CD4-positive, alpha-beta T cell treated with Interleukin-17A for 4 hours (primary cell): ENCODE data around the gene PDE2A.

ENCODE experiments used
- DNase-seq: peaks from one replicate; pipeline ENCODE4 v3.0.0-alpha.2; 2020; ENCODE audit warnings: mixed read lengths

PDE2A gene

GRCh38 chr11:72606748-72607468, 67.3 kb downstream of the PDE2A start:
- no peak for DNase-seq

- no peak for DNase-seq
Observed at GRCh38 chr11:72605973-72606747, 68.1 kb downstream of the PDE2A start.

- no peak for DNase-seq
Observed at GRCh38 chr11:72604256-72604655, 70.0 kb downstream of the PDE2A start.

- DNase-seq, result no peak
Observed at GRCh38 chr11:72602250-72602904, 71.8 kb downstream of the PDE2A start.

- no peak for DNase-seq
Observed at GRCh38 chr11:72600557-72600956, 73.7 kb downstream of the PDE2A start.

- DNase-seq, result no peak
Observed at GRCh38 chr11:72599325-72600117, 74.7 kb downstream of the PDE2A start.

GRCh38 chr11:72598906-72599305, 75.3 kb downstream of the PDE2A start:
- DNase-seq, result no peak

GRCh38 chr11:72598466-72598865, 75.8 kb downstream of the PDE2A start:
- DNase-seq, result no peak

GRCh38 chr11:72597721-72598120, 76.5 kb downstream of the PDE2A start:
- DNase-seq, result no peak

GRCh38 chr11:72595292-72595684, 78.9 kb downstream of the PDE2A start:
- DNase-seq, result no peak

GRCh38 chr11:72594493-72595291, 79.5 kb downstream of the PDE2A start:
- no peak for DNase-seq

GRCh38 chr11:72592698-72593495, 81.3 kb downstream of the PDE2A start:
- no peak for DNase-seq

- DNase-seq, result peak; percentile 49
Observed at GRCh38 chr11:72591785-72592502, 82.3 kb downstream of the PDE2A start.

- no peak for DNase-seq
Observed at GRCh38 chr11:72591023-72591422, 83.2 kb downstream of the PDE2A start.

GRCh38 chr11:72589802-72590761, 84.1 kb downstream of the PDE2A start:
- peak; percentile 61 for DNase-seq

GRCh38 chr11:72588421-72589410, 85.5 kb downstream of the PDE2A start:
- DNase-seq, result no peak

- DNase-seq, result no peak
Observed at GRCh38 chr11:72587696-72588095, 86.5 kb downstream of the PDE2A start.
